Brain microvascular endothelial cell (primary cell): ENCODE measurements around the gene DOCK2.
A peak's percentile ranks its signal among the peaks of the same experiment; 100 is the strongest.
"Not testable (repeated sequence)": the region's sequence is repeated elsewhere in the genome, so short reads cannot be mapped to it uniquely, and the experiment has no call there.

ENCODE experiments used
- DNase-seq: peaks from one replicate; pipeline ENCODE4 v3.0.0-alpha.2; 2020
- H3K27ac ChIP-seq: fragments of 250-450 bp; sonication (Bioruptor Pico); 2 replicates; pipeline ENCODE4 v1.5.1; 2020; ENCODE audit warnings: mild to moderate bottlenecking, moderate library complexity
- H3K27me3 ChIP-seq: fragments of 250-450 bp; sonication (Bioruptor Pico); replicated peaks from 2 replicates; pipeline ENCODE4 v1.5.1; 2020; ENCODE audit warnings: mild to moderate bottlenecking
- H3K36me3 ChIP-seq: fragments of 250-450 bp; sonication (Bioruptor Pico); replicated peaks from 2 replicates; pipeline ENCODE4 v1.5.1; 2020; ENCODE audit warnings: mild to moderate bottlenecking
- H3K4me3 ChIP-seq: 2 replicates; pipeline ENCODE4 v1.5.1; 2011; ENCODE audit warnings: low read depth, mild to moderate bottlenecking, control low read depth, low read length, moderate library complexity
- CTCF ChIP-seq: IDR thresholded peaks from 2 replicates; pipeline ENCODE4 v1.5.1; 2011; ENCODE audit warnings: low read depth, mild to moderate bottlenecking, moderate library complexity, low read length, control low read depth, inconsistent platforms; ENCODE audit errors: missing control alignments
- in situ Hi-C: cut with HindIII; loops from 2 replicates; pipeline ENCODE4 v1.10.0; 2017; ENCODE audit warnings: low sequenced_read_pairs, low pct_ligation_motif_present

The DOCK2 gene

DNA sequence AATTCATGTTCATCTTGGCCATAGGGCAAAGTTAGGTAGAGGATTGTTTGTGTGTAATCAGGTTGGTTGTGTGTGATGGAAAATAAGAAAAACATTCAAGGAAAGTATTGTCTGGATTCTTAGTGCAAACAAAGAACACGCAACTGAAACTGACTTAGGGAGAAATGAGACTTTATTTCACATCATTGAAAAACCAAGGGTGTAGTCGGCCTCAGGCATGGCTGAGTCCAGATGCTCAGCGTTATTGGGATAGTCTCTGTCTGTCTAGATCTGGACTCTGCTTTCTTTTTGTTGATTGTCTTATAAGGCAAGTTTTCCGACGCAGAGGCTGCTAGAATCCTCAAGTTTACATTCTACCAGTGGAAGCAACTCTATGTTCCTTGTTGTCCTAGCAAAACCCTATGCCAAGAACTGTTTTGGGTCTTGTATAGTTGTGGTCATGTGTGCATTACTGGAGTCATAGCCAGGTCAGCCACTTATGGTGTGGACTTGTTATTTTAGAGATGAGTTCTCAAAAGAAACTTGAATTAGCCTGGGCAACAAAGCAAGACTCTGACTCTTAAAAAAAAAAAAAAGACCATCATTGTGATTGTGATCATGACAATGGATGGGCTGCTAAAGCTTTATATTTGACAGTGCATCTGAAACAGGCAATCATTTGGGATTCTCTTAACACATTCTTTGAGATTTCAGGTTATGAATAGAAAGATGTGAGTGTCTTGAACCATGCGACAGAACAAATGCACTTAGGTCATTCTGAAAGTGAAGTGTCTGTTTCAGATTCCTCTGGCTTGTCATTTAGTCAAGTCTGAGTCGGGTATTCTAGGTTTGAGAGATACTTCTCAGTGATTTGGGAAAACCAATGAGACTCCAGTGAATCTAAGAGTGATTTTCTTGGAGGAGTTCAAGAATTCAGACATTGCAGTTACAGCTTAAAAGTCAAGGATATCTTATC, 82.6 kb downstream of the DOCK2 start:
- Histone ChIP-seq H3K4me3 (no peak overlapping the region), H3K27me3 (no peaks in the 10 kb centered on the region), H3K36me3 (no peaks in the 10 kb centered on the region), H3K27ac (no peak overlapping the region)
- no peak for TF ChIP-seq CTCF
- no peak for DNase-seq
- in situ Hi-C loops: no loop called here

DNA sequence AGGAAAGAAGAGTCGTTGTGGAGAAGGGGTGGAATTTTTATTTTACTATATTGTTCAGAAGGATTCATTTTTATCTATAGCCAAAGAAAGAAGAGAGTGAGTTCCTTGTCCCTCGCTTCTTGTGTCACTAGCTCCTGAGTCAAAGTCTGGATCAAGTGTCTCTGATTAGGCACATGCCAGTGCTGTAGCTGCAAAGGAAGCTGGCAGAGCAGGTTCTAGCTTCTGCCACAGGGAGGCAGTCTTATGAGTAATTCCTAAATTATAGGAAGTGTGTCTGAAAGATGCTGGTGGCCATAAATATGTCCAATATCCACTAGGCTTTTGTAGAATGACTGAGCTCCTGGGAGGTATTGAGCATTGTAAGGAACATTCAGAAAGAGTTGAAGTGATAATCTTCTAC, 84.7 kb downstream of the DOCK2 start:
- in situ Hi-C loops: no loop called here
- no peak overlapping the region for H3K27ac ChIP-seq
- H3K36me3 ChIP-seq: no peaks in the 10 kb centered on the region
- no peak for DNase-seq
- H3K27me3 ChIP-seq: no peaks in the 10 kb centered on the region
- TF ChIP-seq CTCF: peak; percentile 25
- no peak overlapping the region for H3K4me3 ChIP-seq

DNA sequence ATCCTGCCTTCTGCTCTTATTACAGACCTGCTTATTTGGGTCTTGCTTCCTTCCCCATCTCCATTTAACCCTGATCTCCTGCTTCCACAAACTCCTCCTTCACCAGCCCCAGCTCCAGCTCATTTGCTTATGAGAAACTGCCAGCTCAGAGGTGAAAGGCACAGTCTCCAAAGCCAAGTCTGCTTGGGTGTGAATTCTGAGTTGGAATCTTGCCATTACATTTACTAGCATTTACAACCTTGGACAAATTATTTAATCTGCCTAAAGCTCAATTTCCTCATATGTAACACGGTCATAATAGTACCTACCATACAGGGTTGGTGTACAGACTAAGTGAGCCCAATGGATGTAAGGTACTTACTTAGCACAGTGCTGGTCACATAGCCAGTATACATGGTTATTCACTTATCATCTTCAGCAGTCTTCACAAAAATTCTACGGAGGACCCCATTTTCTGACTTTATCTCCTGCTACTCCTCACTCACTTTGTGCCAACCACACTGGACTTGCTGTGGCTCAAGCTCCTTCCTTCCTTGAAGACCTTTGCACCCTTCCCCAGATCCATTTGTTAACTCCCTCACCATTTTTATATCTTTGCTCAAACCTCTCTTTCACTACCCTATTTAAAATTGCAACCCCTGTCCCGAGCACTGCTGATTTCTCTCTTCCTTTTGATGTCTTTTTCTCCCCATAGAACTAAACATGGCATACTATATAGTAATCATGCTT, 86.2 kb downstream of the DOCK2 start:
- H3K27ac ChIP-seq: no peak overlapping the region
- no peaks in the 10 kb centered on the region for H3K36me3 ChIP-seq
- DNase-seq: no peak
- H3K4me3 ChIP-seq: no peak overlapping the region
- in situ Hi-C loops: no loop called here
- H3K27me3 ChIP-seq: no peaks in the 10 kb centered on the region
- no peak for TF ChIP-seq CTCF

DNA sequence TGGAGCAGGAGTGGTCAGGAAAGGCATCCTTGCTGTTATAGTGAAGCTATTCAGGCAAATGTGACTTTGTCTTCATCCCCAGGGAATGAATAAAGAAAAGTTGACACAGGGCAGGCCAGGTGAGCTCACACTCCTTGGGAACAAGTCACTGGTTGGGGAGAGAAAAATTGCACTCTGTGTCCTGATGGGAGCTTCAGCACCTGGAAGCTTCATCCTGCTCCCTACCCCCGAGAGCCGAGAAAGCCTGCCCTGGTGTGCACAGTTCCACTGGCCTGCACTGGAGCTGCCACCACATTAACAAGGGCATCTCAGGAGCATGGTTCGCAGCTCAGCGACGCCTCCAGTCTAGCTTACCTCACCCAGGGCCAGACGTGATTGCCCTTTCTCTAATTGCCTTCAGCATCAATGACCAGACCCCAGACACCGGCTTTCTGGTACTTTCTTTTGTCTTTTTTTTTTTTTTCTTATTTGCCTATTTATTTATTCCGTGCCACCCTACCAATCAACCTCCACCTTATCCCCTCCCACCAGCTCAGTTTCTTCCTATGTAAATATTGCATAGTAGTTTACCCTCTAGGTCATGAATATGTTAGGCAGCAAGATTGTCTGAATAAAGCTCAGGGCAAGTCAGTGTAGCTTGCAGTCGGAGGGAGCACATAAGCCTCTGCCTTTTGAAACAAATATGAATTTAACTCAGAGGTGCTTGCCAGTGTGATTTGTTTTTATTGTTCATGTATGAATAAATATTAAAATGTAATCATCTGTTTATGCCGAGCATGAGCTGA, 87.4 kb downstream of the DOCK2 start:
- in situ Hi-C loops: no loop called here
- no peak overlapping the region for H3K4me3 ChIP-seq
- DNase-seq: no peak
- H3K27ac ChIP-seq: no peak overlapping the region
- H3K27me3 ChIP-seq: no peaks in the 10 kb centered on the region
- no peak for TF ChIP-seq CTCF
- no peaks in the 10 kb centered on the region for H3K36me3 ChIP-seq

GRCh38 chr5:169725665-169726064, 88.6 kb downstream of the DOCK2 start:
- H3K27me3 ChIP-seq, DNase-seq, H3K27ac ChIP-seq, in situ Hi-C loops, H3K4me3 ChIP-seq, H3K36me3 ChIP-seq: not testable (repeated sequence)

DNA sequence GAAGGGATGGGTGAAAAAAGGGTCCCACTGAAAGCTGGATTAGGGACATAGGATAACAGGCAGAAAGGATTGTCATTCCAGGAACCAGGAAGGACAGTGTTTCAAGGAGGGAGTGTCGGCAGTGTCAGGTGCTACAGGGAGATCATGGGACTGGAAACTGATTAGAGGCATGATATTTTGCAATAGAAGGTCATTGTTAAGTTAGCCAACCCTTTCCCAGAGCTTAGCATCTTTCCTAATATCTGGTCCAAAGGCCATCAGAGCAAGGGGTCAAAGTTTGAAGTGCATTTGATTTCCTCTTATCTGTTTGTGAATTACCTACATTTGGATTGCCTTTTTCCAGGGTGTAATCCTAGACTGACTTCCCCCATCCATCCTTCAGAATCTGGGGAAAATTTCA, 91.3 kb downstream of the DOCK2 start:
- no peak overlapping the region for H3K27ac ChIP-seq
- TF ChIP-seq CTCF: no peak
- no peak for DNase-seq
- H3K4me3 ChIP-seq: no peak overlapping the region
- H3K36me3 ChIP-seq: no peaks in the 10 kb centered on the region
- in situ Hi-C loops: no loop called here
- H3K27me3 ChIP-seq: no peaks in the 10 kb centered on the region
